BJ (cell line): ENCODE data around the gene EXOSC6. TPM values are rescaled to one million over a fixed set of nuclear protein-coding genes. Genes with fewer than 3 reads are reported as not detected.
"Not testable (repeated sequence)": the region's sequence is repeated elsewhere in the genome, so short reads cannot be mapped to it uniquely, and the experiment has no call there.

Source experiments
- CTCF ChIA-PET: fragments of 350-600 bp; formaldehyde crosslinking; extraction: SDS; loops from one replicate; lab custom pipeline; 2021; ENCODE audit warnings: antibody characterized with exemption, inconsistent platforms; lab: Yijun Ruan, JAX
- POLR2A ChIA-PET: fragments of 300-600 bp; sonication (Branson Sonifier 250); formaldehyde crosslinking; extraction: SDS; loops from one replicate; lab custom pipeline; 2021; ENCODE audit warnings: antibody characterized with exemption; lab: Charles Lee
- DNase-seq: peaks from one replicate; pipeline ENCODE4 v3.0.0-alpha.2; 2011; ENCODE audit warnings: low read depth
- H3K27me3 ChIP-seq: 2 replicates; pipeline ENCODE4 v1.6.0; 2011; ENCODE audit warnings: low read length; ENCODE audit not compliant: control insufficient read depth, insufficient read depth
- H3K36me3 ChIP-seq: 2 replicates; pipeline ENCODE4 v1.5.1; 2011; ENCODE audit warnings: low read length; ENCODE audit not compliant: control insufficient read depth, insufficient read depth
- H3K4me3 ChIP-seq: 2 replicates; pipeline ENCODE4 v1.5.1; 2011; ENCODE audit warnings: low read depth, mild to moderate bottlenecking, control low read depth, low read length
- polyA plus RNA-seq: library from polyadenylated mRNA; depleted of rRNA; stranded (reverse); fragments of >200 nt; gene quantifications from 2 replicates; pipeline ENCODE4 v1.2.3, GENCODE V29; 2011
- TF ChIP-seq, protein P1 (sequence below): IDR thresholded peaks from 2 replicates; pipeline ENCODE4 v1.5.1; 2011; ENCODE audit warnings: low read depth, mild to moderate bottlenecking, control low read depth, inconsistent platforms, low read length, moderate library complexity; ENCODE audit not compliant: insufficient read depth

The EXOSC6 gene
- polyA plus RNA-seq, 1 experiment: 10.6 TPM

DNA sequence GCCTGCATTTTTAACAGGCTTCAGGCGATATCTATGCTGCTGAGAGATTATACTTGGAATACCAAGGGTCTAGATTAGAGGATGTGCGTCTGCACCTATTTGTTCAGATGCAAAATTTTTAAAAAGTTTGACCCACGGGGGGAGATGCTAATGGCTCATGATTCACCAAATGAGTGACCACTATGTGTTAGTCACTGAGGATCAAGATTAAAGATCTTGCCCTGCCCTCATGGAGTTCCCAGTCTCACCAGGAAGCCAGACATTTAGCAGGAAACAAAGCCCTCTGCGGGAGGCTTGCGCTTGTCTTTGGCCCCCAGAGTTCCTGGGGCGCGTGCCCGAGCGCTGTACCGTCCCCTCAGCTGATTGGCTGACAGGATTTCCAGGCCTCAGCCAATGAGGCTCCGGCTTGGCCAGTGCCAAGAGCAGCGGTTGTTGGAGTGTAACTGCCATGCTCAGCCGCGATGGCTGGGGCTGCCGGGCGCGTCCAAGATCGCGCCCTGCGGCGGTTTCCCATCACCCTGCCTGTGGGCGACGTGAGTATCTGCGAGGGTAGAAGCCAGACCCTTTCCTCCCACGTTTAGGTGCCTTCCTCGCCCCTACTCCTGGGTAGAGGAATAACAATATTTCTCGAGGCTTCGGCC, 42.8 kb upstream of the EXOSC6 start:
- ChIA-PET POLR2A (no interaction called here), CTCF (no interaction called here)
- Histone ChIP-seq H3K27me3 (no peaks in the 10 kb centered on the region), H3K36me3 (no peaks in the 10 kb centered on the region), H3K4me3 (no peak overlapping the region)
- TF ChIP-seq, protein P1, sequence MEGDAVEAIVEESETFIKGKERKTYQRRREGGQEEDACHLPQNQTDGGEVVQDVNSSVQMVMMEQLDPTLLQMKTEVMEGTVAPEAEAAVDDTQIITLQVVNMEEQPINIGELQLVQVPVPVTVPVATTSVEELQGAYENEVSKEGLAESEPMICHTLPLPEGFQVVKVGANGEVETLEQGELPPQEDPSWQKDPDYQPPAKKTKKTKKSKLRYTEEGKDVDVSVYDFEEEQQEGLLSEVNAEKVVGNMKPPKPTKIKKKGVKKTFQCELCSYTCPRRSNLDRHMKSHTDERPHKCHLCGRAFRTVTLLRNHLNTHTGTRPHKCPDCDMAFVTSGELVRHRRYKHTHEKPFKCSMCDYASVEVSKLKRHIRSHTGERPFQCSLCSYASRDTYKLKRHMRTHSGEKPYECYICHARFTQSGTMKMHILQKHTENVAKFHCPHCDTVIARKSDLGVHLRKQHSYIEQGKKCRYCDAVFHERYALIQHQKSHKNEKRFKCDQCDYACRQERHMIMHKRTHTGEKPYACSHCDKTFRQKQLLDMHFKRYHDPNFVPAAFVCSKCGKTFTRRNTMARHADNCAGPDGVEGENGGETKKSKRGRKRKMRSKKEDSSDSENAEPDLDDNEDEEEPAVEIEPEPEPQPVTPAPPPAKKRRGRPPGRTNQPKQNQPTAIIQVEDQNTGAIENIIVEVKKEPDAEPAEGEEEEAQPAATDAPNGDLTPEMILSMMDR: no peak
- no peak for DNase-seq

DNA sequence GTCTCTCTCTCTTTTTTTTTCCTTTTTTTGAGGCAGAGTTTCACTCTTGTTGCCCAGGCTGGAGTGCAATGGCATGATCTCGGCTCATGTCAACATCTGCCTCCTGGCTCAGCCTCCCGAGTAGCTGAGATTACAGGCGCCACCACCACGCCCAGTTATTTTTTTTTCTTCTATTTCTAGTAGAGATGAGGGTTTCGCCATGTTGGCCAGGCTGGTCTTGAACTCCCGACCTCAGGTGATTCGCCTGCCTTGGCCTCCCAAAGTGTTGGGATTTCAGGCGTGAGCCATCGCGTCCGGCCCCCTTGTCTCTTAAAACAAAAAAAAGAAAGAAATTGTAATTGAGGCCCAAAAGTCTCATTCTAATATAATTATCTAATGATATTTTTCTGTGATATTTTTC, 40.4 kb upstream of the EXOSC6 start:
- H3K27me3 ChIP-seq, DNase-seq, H3K4me3 ChIP-seq, POLR2A ChIA-PET, H3K36me3 ChIP-seq: not testable (repeated sequence)
- CTCF ChIA-PET: interaction anchor here (0.6 kb wide), 1 partner anchor 749 kb away, joined by 3 read pairs; no protein-coding TSS in a partner anchor

DNA sequence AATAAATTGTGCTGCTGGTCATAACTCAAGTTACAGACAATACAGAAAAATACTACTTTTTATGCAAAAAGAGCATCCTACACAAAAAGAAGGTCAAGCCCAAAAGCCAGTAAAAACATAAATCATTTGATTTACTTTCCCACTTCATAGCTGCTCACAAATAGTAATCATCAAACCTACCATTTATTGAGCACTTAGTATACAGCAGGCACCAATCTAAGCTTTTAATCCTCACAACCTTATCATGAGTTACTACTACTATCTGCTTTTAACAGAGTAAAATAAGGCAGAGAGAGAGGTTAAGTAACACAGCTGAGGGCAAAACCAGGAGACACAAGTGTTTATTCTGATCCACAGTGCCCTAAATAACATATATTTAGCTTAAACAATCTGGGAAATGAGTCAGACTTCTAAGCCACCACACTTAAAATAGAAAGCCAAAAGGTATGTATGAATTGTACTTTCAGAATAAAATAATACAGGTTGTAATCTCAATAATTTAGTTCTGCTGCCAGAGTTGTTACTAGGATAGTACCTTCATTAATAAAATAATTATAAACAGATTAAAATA, 39.3 kb upstream of the EXOSC6 start:
- TF ChIP-seq, protein P1: no peak
- ChIA-PET POLR2A (no interaction called here), CTCF (interaction anchor here (1.2 kb wide), 1 partner anchor 41 kb away, joined by 3 read pairs; no protein-coding TSS in a partner anchor)
- DNase-seq: no peak
- H3K4me3 ChIP-seq: no peak overlapping the region
- no peaks in the 10 kb centered on the region for H3K27me3 ChIP-seq
- H3K36me3 ChIP-seq: no peaks in the 10 kb centered on the region; the same call in 1 of the 2 replicates

DNA sequence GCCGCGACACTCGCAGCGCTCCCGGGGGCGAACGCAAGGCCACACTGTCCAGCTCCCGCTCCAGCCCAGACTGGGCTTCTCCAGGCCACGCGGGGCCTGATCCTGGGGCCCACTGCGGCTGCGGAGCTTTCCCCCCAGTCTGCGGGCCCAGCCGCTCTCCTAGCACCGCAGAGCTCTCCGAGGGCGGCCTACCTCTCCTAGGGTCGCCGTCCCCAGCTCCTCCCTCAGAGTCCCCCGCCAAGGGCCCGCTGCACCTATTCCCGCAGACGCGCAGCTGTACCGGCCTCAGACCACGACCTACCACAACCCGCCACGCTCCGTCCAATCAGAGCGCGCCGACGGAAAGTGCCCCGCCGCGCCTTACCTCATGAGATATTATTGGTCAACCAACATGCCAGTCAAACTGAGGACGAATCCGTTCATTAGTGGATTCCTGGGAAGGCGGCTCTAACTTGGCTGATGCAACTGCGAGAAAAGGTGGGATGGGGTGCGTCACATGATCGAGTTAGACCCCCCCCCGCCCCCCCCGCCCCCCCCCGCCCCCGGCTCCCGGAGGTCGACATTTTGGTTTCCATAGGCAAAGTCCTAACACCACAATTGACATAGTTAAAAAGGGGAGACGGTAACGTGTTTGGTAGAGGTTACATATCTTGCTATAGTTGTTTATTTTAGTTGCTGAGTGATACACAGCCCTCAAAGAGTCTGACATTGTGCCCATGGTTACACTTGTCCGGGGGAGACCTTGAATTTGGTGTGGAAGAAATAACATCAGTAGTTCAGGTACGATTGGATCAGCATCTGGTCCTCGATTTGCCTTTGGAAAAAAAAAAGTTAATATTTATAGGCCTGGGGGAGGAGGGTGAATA, 37.7 kb upstream of the EXOSC6 start, which contains the start of gene AARS1:
Gene AARS1 (minus strand): TSS at position 278 of the 866 bp plus-strand sequence. CDS start 6,743 bp downstream, outside the sequence.
- Histone ChIP-seq H3K4me3 (peak within 1 kb of the TSS; percentile 81), H3K36me3 (peaks cover 4% of the 10 kb centered on the region), H3K27me3 (no peaks in the 10 kb centered on the region)
- ChIA-PET CTCF (interaction anchor here (0.6 to 1.2 kb wide), 4 partner anchors 9 to 42 kb away, joined by 3 to 4 read pairs (median 4); partner anchors contain the start of gene DDX19B), POLR2A (no interaction called here)
- TF ChIP-seq, protein P1: no peak
- DNase-seq: peak; percentile 96

DNA sequence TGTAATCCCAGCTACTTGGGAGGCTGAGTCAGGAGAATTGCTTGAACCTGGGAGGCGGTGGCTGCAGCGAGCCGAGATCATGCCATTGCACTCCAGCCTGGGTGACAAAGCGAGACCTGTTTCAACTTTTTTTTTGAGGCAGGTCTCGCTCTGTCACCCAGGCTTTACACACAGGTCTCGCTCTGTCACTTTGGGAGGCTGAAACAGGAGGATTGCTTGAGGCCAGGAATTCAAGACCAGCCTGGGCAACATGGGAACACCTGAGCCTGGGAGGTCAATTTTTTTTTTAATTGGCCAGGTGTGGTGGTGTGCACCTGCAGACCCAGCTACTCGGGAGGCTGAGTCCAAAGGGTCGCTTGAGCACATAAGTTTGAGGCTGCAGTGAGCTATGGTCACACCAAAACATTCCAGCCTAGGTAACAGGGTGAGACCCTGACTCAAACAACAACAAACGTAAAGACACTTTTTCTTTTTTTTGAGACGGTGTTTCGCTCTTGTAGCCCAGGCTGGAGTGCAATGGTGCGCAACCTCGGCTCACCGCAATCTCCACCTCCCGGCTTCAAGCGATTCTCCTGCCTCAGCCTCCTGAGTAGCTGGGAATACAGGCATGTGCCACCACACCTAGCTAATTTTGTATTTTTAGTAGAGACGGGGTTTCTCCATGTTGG, 35.7 kb upstream of the EXOSC6 start:
- H3K4me3 ChIP-seq: peak overlapping the region; percentile 81
- peaks cover 11% of the 10 kb centered on the region for H3K36me3 ChIP-seq
- POLR2A ChIA-PET, H3K27me3 ChIP-seq, DNase-seq: not testable (repeated sequence)
- CTCF ChIA-PET: interaction anchor here (0.6 to 1.2 kb wide), 3 partner anchors 10 to 28 kb away, joined by 3 read pairs; no protein-coding TSS in a partner anchor
